ENCODE results near the gene PTGS1.

The PTGS1 gene

GRCh38 chr9:122393284-122393983, 22.6 kb downstream of the PTGS1 start:
- no peak overlapping the region for H3K27ac ChIP-seq
- TF ChIP-seq, protein P1, sequence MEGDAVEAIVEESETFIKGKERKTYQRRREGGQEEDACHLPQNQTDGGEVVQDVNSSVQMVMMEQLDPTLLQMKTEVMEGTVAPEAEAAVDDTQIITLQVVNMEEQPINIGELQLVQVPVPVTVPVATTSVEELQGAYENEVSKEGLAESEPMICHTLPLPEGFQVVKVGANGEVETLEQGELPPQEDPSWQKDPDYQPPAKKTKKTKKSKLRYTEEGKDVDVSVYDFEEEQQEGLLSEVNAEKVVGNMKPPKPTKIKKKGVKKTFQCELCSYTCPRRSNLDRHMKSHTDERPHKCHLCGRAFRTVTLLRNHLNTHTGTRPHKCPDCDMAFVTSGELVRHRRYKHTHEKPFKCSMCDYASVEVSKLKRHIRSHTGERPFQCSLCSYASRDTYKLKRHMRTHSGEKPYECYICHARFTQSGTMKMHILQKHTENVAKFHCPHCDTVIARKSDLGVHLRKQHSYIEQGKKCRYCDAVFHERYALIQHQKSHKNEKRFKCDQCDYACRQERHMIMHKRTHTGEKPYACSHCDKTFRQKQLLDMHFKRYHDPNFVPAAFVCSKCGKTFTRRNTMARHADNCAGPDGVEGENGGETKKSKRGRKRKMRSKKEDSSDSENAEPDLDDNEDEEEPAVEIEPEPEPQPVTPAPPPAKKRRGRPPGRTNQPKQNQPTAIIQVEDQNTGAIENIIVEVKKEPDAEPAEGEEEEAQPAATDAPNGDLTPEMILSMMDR (IDR thresholded peaks at IDR 0.05), result no peak
- TF ChIP-seq ZFX (IDR thresholded peaks at IDR 0.05; ENCODE audit: borderline replicate concordance), result no peak

DNA sequence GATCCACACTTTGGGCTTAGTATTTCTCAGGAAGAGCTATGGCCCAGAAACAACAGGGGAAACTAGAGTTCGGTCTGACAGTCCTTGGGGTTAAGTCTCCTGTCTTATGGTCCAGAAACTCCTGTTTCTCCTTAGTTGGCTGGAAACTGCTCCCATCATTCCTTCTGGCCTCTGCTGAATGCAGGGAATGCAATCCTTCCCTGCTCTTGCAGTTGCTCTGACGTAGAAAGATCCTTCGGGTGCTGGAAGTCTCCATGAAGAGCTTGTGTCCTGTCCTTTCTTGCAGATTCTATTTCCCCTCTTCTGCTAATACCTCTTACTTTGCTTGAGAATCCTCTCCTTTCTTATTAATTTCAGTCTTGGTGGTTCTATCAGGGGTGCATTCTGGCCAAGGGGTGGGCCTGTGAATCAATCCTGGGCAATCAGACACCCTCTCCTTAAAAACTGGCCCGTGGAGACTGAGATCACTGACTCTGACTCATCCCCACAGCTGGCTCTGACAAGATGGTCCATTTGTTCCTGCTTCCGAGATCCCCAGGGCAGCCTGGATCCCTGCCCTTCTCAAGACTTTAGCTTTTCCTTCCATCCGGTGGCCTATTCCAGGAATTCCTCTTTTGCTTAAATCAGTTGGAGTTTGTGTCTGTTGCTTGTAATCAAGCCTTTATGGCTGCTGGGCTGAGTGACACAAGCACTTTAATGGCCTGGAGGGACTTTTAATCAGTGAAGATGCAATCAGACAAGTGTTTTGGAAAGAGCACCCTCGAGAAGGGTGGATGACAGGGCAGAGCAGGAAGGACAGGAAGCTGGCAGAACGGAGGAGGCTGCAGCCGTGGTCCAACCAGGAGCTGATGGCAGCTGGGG, 23.7 kb downstream of the PTGS1 start:
- TF ChIP-seq ZFX (IDR thresholded peaks at IDR 0.05; ENCODE audit: borderline replicate concordance), result no peak
- TF ChIP-seq, protein P1 (IDR thresholded peaks at IDR 0.05), result no peak
- H3K27ac ChIP-seq, result no peak overlapping the region

GRCh38 chr9:122396614-122397148, 25.9 kb downstream of the PTGS1 start:
- TF ChIP-seq, protein P1 (IDR thresholded peaks at IDR 0.05), result no peak
- TF ChIP-seq ZFX (IDR thresholded peaks at IDR 0.05; ENCODE audit: borderline replicate concordance), result no peak
- H3K27ac ChIP-seq, result no peak overlapping the region

DNA sequence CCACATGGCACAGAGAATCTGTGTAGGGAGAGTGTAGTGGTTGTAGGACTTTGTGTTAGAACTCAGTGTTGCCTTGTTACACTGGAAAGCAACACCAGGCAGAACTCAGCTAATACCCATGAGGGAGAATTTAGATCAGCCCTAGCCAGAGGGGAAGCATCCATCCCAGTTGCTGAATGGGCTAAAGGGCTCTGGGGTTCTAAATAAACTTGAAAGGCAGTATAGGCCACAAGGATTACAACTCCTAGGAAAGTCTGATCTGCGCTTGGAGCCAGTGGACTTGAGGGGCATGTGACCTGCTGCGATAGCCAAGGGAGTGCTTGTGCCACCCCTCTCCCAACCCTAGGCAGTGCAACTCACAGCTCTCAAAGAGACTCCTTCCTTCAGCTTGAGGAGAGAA, 26.9 kb downstream of the PTGS1 start:
- H3K27ac ChIP-seq, result no peak overlapping the region
- TF ChIP-seq, protein P1 (IDR thresholded peaks at IDR 0.05), result no peak
- no peak for TF ChIP-seq ZFX (IDR thresholded peaks at IDR 0.05; ENCODE audit: borderline replicate concordance)

GRCh38 chr9:122398371-122398924, 27.6 kb downstream of the PTGS1 start:
- H3K27ac ChIP-seq, result no peak overlapping the region
- no peak for TF ChIP-seq ZFX (IDR thresholded peaks at IDR 0.05; ENCODE audit: borderline replicate concordance)
- TF ChIP-seq, protein P1 (IDR thresholded peaks at IDR 0.05), result no peak

GRCh38 chr9:122401896-122402295, 31.1 kb downstream of the PTGS1 start:
- no peak for TF ChIP-seq ZFX (IDR thresholded peaks at IDR 0.05; ENCODE audit: borderline replicate concordance)
- TF ChIP-seq, protein P1 (IDR thresholded peaks at IDR 0.05), result no peak
- no peak overlapping the region for H3K27ac ChIP-seq

Data from 22Rv1 (cell line).